Measurements from ENCODE around the gene TGFBRAP1. TPM values are rescaled to one million over a fixed set of nuclear protein-coding genes. Genes with fewer than 3 reads are reported as not detected.

Gene TGFBRAP1
- total and polyA plus RNA-seq, 4 donors, result 1.8 to 10.4 (median 6.8) TPM

GRCh38 chr2:105272176-105272575 is 57.4 kb downstream of the TGFBRAP1 start (continued):
- TF ChIP-seq ATF3 (IDR thresholded peaks at IDR 0.05) (no peak), RXRA (IDR thresholded peaks at IDR 0.05) (no peak), FOXA2 (IDR thresholded peaks at IDR 0.05) (no peak), JUND (IDR thresholded peaks at IDR 0.05) (no peak), SP1 (IDR thresholded peaks at IDR 0.05) (no peak), TAF1 (conservative IDR thresholded peaks at IDR 0.05) (no peak), EGR1 (IDR thresholded peaks at IDR 0.05; ENCODE audit: low read depth in 2 of 2) (no peak), NR2F2 (IDR thresholded peaks at IDR 0.05) (no peak), HNF4A (conservative IDR thresholded peaks at IDR 0.05) (no peak), YY1 (IDR thresholded peaks at IDR 0.05) (no peak)
- TF ChIP-seq, protein P1, sequence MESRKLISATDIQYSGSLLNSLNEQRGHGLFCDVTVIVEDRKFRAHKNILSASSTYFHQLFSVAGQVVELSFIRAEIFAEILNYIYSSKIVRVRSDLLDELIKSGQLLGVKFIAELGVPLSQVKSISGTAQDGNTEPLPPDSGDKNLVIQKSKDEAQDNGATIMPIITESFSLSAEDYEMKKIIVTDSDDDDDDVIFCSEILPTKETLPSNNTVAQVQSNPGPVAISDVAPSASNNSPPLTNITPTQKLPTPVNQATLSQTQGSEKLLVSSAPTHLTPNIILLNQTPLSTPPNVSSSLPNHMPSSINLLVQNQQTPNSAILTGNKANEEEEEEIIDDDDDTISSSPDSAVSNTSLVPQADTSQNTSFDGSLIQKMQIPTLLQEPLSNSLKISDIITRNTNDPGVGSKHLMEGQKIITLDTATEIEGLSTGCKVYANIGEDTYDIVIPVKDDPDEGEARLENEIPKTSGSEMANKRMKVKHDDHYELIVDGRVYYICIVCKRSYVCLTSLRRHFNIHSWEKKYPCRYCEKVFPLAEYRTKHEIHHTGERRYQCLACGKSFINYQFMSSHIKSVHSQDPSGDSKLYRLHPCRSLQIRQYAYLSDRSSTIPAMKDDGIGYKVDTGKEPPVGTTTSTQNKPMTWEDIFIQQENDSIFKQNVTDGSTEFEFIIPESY (IDR thresholded peaks at IDR 0.05), result no peak

DNA sequence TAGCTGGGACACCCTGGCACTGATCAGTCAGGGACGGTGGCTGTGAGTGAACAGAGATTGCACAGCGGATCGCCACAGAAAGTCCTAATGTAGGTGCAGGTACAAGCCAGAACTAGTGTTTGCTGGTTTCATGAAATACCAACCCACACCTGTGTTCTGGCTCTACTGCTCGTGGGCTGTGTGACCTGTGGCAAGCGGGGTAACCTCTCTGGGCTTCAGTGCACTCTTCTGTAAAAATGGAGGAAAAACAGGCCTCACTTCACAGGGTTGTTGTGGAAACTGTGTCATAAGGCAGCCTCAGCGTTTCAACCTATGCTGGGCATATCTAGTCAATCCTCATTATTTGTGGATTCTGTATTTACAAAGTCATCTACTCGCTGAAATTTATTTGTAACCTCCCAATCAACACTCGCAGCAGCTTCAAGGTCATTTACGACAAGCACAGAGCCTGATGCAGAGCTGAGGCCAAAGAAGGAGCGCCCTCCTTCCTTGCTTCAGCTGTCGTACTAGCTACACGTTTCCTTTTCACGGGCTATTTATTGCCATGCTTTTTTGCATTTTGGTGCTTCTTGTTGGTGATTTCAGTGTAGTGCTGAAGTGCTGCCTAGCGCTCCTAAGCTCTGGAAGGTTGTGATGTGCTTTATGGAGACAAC is 58.0 kb downstream of the TGFBRAP1 start:
- H3K9ac ChIP-seq (ENCODE audit: low read depth in 1 of 2, low read length in 2 of 2), result no peak overlapping the region
- no peaks in the 10 kb centered on the region for H3K27me3 ChIP-seq (ENCODE audit: control insufficient read depth in 4 of 4, insufficient read depth in 4 of 4, low read length in 3 of 4)
- H3K4me1 ChIP-seq (ENCODE audit: control insufficient read depth in 4 of 4, insufficient read depth in 4 of 4, low read length in 3 of 4), result no peaks in the 10 kb centered on the region
- no peak for DNase-seq (ENCODE audit: low spot score)
- no peak overlapping the region for H3K27ac ChIP-seq (ENCODE audit: low read depth in 1 of 2, low read length in 2 of 2)
- no peak for TF ChIP-seq NR2F2 (IDR thresholded peaks at IDR 0.05)
- H3K36me3 ChIP-seq (ENCODE audit: control insufficient read depth in 4 of 4, insufficient read depth in 3 of 4, low read depth in 1 of 4, low read length in 3 of 4), result peaks cover 9 to 82% (median 55%) of the 10 kb centered on the region in 4 donors
- H3K9me3 ChIP-seq (ENCODE audit: control insufficient read depth in 4 of 4, low read length in 3 of 4), result no peaks in the 10 kb centered on the region
- no peak overlapping the region for H3K4me3 ChIP-seq (ENCODE audit: low read depth in 1 of 3, low read length in 3 of 3)
- 95% methylated on average over 14 of the region's 14 CpGs for WGBS

DNA sequence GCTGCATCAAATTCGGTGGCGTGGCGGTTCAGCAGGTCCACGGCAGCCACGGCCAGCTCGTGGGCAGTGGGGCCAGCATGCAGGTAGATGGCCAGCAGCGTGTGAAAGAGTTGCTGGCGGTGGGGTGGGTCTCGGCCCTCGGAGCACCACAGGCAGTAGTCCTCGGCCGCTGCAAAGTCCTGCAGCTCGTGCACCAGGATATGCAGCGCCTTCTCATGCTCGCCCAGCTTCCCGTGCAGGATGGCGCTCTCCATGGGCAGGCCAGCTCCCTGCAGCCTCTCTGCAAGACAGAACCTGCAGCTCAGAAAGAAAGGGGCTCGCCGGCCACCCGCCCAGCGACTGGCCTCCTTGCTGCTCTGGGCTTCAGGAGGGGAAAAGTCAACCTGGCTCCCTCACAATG is 60.1 kb downstream of the TGFBRAP1 start:
- Histone ChIP-seq H3K27ac (ENCODE audit: low read depth in 1 of 2, low read length in 2 of 2) (no peak overlapping the region), H3K36me3 (ENCODE audit: control insufficient read depth in 4 of 4, insufficient read depth in 3 of 4, low read depth in 1 of 4, low read length in 3 of 4) (peaks cover 11 to 77% (median 53%) of the 10 kb centered on the region in 4 donors), H3K4me1 (ENCODE audit: control insufficient read depth in 4 of 4, insufficient read depth in 4 of 4, low read length in 3 of 4) (no peaks in the 10 kb centered on the region), H3K9me3 (ENCODE audit: control insufficient read depth in 4 of 4, low read length in 3 of 4) (no peaks in the 10 kb centered on the region), H3K27me3 (ENCODE audit: control insufficient read depth in 4 of 4, insufficient read depth in 4 of 4, low read length in 3 of 4) (no peaks in the 10 kb centered on the region), H3K9ac (ENCODE audit: low read depth in 1 of 2, low read length in 2 of 2) (no peak overlapping the region), H3K4me3 (ENCODE audit: low read depth in 1 of 3, low read length in 3 of 3) (no peak overlapping the region)
- DNase-seq (ENCODE audit: low spot score), result no peak
- 97% methylated on average over 21 of the region's 21 CpGs for WGBS
- TF ChIP-seq MAX (IDR thresholded peaks at IDR 0.05) (no peak), HNF4A (conservative IDR thresholded peaks at IDR 0.05) (no peak), RAD21 (IDR thresholded peaks at IDR 0.05) (no peak), FOXA1 (IDR thresholded peaks at IDR 0.05) (no peak), HNF4G (IDR thresholded peaks at IDR 0.05) (no peak)
- TF ChIP-seq, protein P2, sequence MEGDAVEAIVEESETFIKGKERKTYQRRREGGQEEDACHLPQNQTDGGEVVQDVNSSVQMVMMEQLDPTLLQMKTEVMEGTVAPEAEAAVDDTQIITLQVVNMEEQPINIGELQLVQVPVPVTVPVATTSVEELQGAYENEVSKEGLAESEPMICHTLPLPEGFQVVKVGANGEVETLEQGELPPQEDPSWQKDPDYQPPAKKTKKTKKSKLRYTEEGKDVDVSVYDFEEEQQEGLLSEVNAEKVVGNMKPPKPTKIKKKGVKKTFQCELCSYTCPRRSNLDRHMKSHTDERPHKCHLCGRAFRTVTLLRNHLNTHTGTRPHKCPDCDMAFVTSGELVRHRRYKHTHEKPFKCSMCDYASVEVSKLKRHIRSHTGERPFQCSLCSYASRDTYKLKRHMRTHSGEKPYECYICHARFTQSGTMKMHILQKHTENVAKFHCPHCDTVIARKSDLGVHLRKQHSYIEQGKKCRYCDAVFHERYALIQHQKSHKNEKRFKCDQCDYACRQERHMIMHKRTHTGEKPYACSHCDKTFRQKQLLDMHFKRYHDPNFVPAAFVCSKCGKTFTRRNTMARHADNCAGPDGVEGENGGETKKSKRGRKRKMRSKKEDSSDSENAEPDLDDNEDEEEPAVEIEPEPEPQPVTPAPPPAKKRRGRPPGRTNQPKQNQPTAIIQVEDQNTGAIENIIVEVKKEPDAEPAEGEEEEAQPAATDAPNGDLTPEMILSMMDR (IDR thresholded peaks at IDR 0.05; ENCODE audit: low read depth, low read length, missing input control), result no peak
- TF ChIP-seq, protein P1 (IDR thresholded peaks at IDR 0.05), result no peak

All from liver (tissue), 9 donors.